IMR-90 (cell line): ENCODE results near the gene SLC12A8. TPM values are rescaled to one million over a fixed set of nuclear protein-coding genes. Genes with fewer than 3 reads are reported as not detected.

Source experiments
- ATAC-seq: fragments of 200-7000 bp; cut with Tn5 transposase; 2 replicates; pipeline ENCODE4 v1.9.1; 2020; ENCODE audit warnings: low read depth, mild to moderate bottlenecking, moderate library complexity
- BruUV-seq: library from RNA; stranded (reverse); fragments of 400-500 nt; replicated peaks from 2 replicates; lab custom pipeline; 2021; lab: Mats Ljungman, UMichigan
- CTCF ChIA-PET: fragments of 300-600 bp; formaldehyde crosslinking; extraction: SDS; loops from one replicate; lab custom pipeline; 2021; ENCODE audit warnings: antibody characterized with exemption; lab: Yijun Ruan, JAX
- POLR2A ChIA-PET: fragments of 300-600 bp; sonication (Branson Sonifier 250); formaldehyde crosslinking; loops from one replicate; lab custom pipeline; 2022; ENCODE audit warnings: antibody characterized with exemption; ENCODE audit not compliant: unreplicated experiment; lab: Charles Lee
- DNase-seq: peaks from one replicate; pipeline ENCODE4 v3.0.0; 2013
- H2AFZ ChIP-seq: replicated peaks from 2 replicates; pipeline ENCODE3; 2013; ENCODE audit warnings: low read length, mild to moderate bottlenecking; ENCODE audit not compliant: poor library complexity
- H2AK5ac ChIP-seq: 2 replicates; pipeline ENCODE4 v1.6.1; 2013; ENCODE audit warnings: low read depth, low read length, inconsistent platforms
- H2AK9ac ChIP-seq: replicated peaks from 2 replicates; pipeline ENCODE3; 2013; ENCODE audit warnings: mild to moderate bottlenecking, low read depth, low read length, moderate library complexity; ENCODE audit not compliant: poor library complexity
- H2BK120ac ChIP-seq: 2 replicates; pipeline ENCODE4 v1.6.1; 2013; ENCODE audit warnings: low read depth, low read length, inconsistent platforms
- H2BK15ac ChIP-seq: 3 replicates; pipeline ENCODE4 v1.6.1; 2013; ENCODE audit warnings: low read depth, low read length, inconsistent platforms
- H2BK20ac ChIP-seq: 2 replicates; pipeline ENCODE4 v1.6.1; 2013; ENCODE audit warnings: low read depth, mild to moderate bottlenecking, inconsistent platforms, low read length, moderate library complexity
- H2BK5ac ChIP-seq: 2 replicates; pipeline ENCODE4 v1.6.1; 2013; ENCODE audit warnings: mild to moderate bottlenecking, low read depth, low read length, inconsistent platforms; ENCODE audit not compliant: poor library complexity, severe bottlenecking
- H3K14ac ChIP-seq: replicated peaks from 2 replicates; pipeline ENCODE4 v1.6.1; 2013; ENCODE audit warnings: low read depth, low read length, inconsistent platforms
- H3K18ac ChIP-seq: 2 replicates; pipeline ENCODE4 v1.6.1; 2013; ENCODE audit warnings: low read depth, low read length, control low read depth
- H3K23ac ChIP-seq: 2 replicates; pipeline ENCODE4 v1.6.1; 2013; ENCODE audit warnings: low read depth, low read length, inconsistent platforms
- H3K27ac ChIP-seq: 2 replicates; pipeline ENCODE4 v1.5.1; 2013; ENCODE audit warnings: mild to moderate bottlenecking, control low read depth, low read length; ENCODE audit not compliant: insufficient read depth
- H3K27me3 ChIP-seq: 2 replicates; pipeline ENCODE4 v1.6.1; 2013; ENCODE audit warnings: low read length; ENCODE audit not compliant: control insufficient read depth, insufficient read depth
- H3K36me3 ChIP-seq: 2 replicates; pipeline ENCODE4 v1.6.1; 2013; ENCODE audit warnings: low read length, mixed read lengths; ENCODE audit not compliant: control insufficient read depth, insufficient read depth
- H3K4ac ChIP-seq: 2 replicates; pipeline ENCODE4 v1.6.1; 2013; ENCODE audit warnings: low read depth, low read length, inconsistent platforms
- H3K4me1 ChIP-seq: 2 replicates; pipeline ENCODE4 v1.6.1; 2013; ENCODE audit warnings: low read length, mixed read lengths; ENCODE audit not compliant: control insufficient read depth, insufficient read depth
- H3K4me2 ChIP-seq: 2 replicates; pipeline ENCODE4 v1.6.1; 2013; ENCODE audit warnings: low read depth, mild to moderate bottlenecking, control low read depth, low read length, moderate library complexity
- H3K4me3 ChIP-seq: 2 replicates; pipeline ENCODE4 v1.5.1; 2013; ENCODE audit warnings: low read depth, mild to moderate bottlenecking, control low read depth, low read length, moderate library complexity; ENCODE audit not compliant: insufficient read depth
- H3K56ac ChIP-seq: 2 replicates; pipeline ENCODE4 v1.6.1; 2013; ENCODE audit warnings: low read length, inconsistent platforms; ENCODE audit not compliant: insufficient read depth; ENCODE audit errors: extremely low read depth
- H3K79me1 ChIP-seq, 2 experiments: 2 replicates each; pipeline ENCODE4 v1.6.1; 2013; ENCODE audit warnings: low read length in 2 of 2, inconsistent platforms in 1 of 2, low read depth in 1 of 2
- H3K9ac ChIP-seq: 2 replicates; pipeline ENCODE4 v1.6.1; 2013; ENCODE audit warnings: low read depth, low read length, control low read depth
- H3K9me1 ChIP-seq: 2 replicates; pipeline ENCODE4 v1.6.1; 2013; ENCODE audit warnings: low read length, inconsistent platforms; ENCODE audit not compliant: insufficient read depth
- H3K9me3 ChIP-seq: 2 replicates; pipeline ENCODE4 v1.6.1; 2013; ENCODE audit warnings: low read length; ENCODE audit not compliant: control insufficient read depth, insufficient read depth
- H4K20me1 ChIP-seq: 2 replicates; pipeline ENCODE4 v1.6.1; 2013; ENCODE audit warnings: low read length, inconsistent platforms; ENCODE audit not compliant: insufficient read depth
- H4K5ac ChIP-seq: 2 replicates; pipeline ENCODE4 v1.6.1; 2013; ENCODE audit warnings: mild to moderate bottlenecking, low read depth, low read length, control low read depth
- H4K8ac ChIP-seq, 2 experiments: 2 replicates each; pipeline ENCODE4 v1.6.1; 2013; ENCODE audit warnings: low read depth in 2 of 2, low read length in 2 of 2, control low read depth in 1 of 2, inconsistent platforms in 1 of 2
- H4K91ac ChIP-seq: 2 replicates; pipeline ENCODE4 v1.6.1; 2013; ENCODE audit warnings: low read depth, low read length, inconsistent platforms; ENCODE audit not compliant: insufficient read depth
- CHD1 ChIP-seq: IDR thresholded peaks from 2 replicates; pipeline ENCODE4 v1.6.1; 2012; ENCODE audit warnings: low read depth, low read length, improper control_type of control experiment
- CTCF ChIP-seq: conservative IDR thresholded peaks from 2 replicates; pipeline ENCODE4 v1.5.1; 2012; ENCODE audit warnings: mild to moderate bottlenecking, low read depth, low read length, improper control_type of control experiment
- FOS ChIP-seq: fragments of 150-350 bp; IDR thresholded peaks from 2 replicates; pipeline ENCODE4 v1.6.1; 2016; ENCODE audit warnings: low read depth, low read length
- WGBS, 2 experiments: methylation state at CpG; one replicate each; pipeline versions ENCODE4 v1.1.5 to v1.1.7; 2013; ENCODE audit warnings: missing lambda C conversion rate in 2 of 2; ENCODE audit not compliant: insufficient read length in 1 of 2; ENCODE audit errors: extremely low coverage in 2 of 2; 5-methylcytosine and 5-hydroxymethylcytosine counted together
- dilution Hi-C: fragments of 300-500 bp; cut with HindIII; formaldehyde crosslinking; loops from one replicate; pipeline ENCODE4 v1.14.3; 2018; ENCODE audit warnings: low sequenced_read_pairs; ENCODE audit not compliant: unreplicated experiment
- in situ Hi-C: fragments of 300-500 bp; cut with MboI; formaldehyde crosslinking; loops from 3 replicates; pipeline ENCODE4 v1.14.3; 2019; ENCODE audit warnings: low sequenced_read_pairs, inconsistent platforms, mixed read lengths
- intact Hi-C: fragments of 100-400 bp; cut with micrococcal nuclease; formaldehyde crosslinking; loops from 2 replicates; pipeline ENCODE4 v1.10.0; 2022
- polyA plus RNA-seq, 3 experiments: library from polyadenylated mRNA; depleted of rRNA; stranded (reverse); fragments of >200 nt; gene quantifications; 2 replicates each; pipeline ENCODE4 v1.2.3, GENCODE V29; 2012; ENCODE audit warnings: low replicate concordance in 1 of 3
- total RNA-seq: library from RNA; depleted of rRNA; stranded (reverse); fragments of >200 nt; gene quantifications from 2 replicates; pipeline ENCODE4 v1.2.3, GENCODE V29; 2012

The SLC12A8 gene
- total and polyA plus RNA-seq, 2 of the 4 experiments (the other 2 are of a cell fraction): 2.2 to 4.3 TPM

- Histone ChIP-seq H2BK120ac (no peak overlapping the region), H4K5ac (no peak overlapping the region), H3K4me3 (no peak overlapping the region), H2BK5ac (no peak overlapping the region), H3K56ac (no peak overlapping the region), H3K36me3 (no peaks in the 10 kb centered on the region), H2BK15ac (no peak overlapping the region), H2BK20ac (no peak overlapping the region), H4K91ac (0 out of 2 replicates have a peak overlapping the region, but pooled peaks have one; percentile 14), H2AK9ac (no peak overlapping the region), H4K20me1 (no peaks in the 10 kb centered on the region), H2AK5ac (no peak overlapping the region), H3K27me3 (no peaks in the 10 kb centered on the region), H3K27ac (no peak overlapping the region), H3K14ac (no peak overlapping the region), H3K9me1 (peaks cover 31% of the 10 kb centered on the region), H3K4me1 (peaks cover 32% of the 10 kb centered on the region), H3K9me3 (no peaks in the 10 kb centered on the region), H3K18ac (no peak overlapping the region), H3K23ac (no peak overlapping the region), H3K9ac (no peak overlapping the region), H3K4me2 (no peak overlapping the region), H3K79me1 (no peaks in the 10 kb centered on the region; a peak in 1 of 4 replicates), H2AFZ (no peak overlapping the region), H3K4ac (no peak overlapping the region), H4K8ac (no peak overlapping the region)
- 93% methylated on average over 2 of the region's 2 CpGs; no CpG with 5 or more reads in 1 of the 2 experiments for WGBS, 2 experiments
- TF ChIP-seq FOS (no peak), CTCF (no peak), CHD1 (no peak)
- ChIA-PET POLR2A (no interaction called here), CTCF (no interaction called here)
- dilution Hi-C loops (no loop called here), in situ Hi-C loops (no loop called here), intact Hi-C loops (no loop called here)
- ATAC-seq: no peak
- BruUV-seq: no TSS peak
- DNase-seq: no peak
Observed at GRCh38 chr3:125132815-125133214, 79.7 kb downstream of the SLC12A8 start.
